ENCODE data around the gene GNAO1.

DNA sequence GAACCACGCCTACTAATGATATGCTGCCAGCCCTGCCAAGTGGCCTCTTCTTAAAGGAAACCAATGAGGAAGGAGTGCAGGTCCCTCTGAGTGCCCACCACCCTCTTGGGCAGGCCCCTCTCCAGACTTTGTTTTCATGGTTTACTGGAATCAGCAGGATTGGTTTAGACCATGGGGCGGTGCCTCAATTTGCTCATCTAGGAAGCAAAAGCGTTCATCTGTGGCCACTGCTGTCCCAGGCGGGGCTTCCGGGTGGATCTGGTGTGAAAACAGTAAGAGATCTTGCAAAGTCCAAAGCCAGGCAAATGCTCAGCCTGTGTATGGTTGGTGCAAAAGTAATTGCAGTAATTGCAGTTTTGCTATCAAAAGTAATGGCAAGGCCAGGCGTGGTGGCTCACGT, 162.7 kb downstream of the GNAO1 start:
- no peak for TF ChIP-seq EZH2 (IDR thresholded peaks at IDR 0.05; ENCODE audit: borderline replicate concordance, low read length)
- TF ChIP-seq, protein P1, sequence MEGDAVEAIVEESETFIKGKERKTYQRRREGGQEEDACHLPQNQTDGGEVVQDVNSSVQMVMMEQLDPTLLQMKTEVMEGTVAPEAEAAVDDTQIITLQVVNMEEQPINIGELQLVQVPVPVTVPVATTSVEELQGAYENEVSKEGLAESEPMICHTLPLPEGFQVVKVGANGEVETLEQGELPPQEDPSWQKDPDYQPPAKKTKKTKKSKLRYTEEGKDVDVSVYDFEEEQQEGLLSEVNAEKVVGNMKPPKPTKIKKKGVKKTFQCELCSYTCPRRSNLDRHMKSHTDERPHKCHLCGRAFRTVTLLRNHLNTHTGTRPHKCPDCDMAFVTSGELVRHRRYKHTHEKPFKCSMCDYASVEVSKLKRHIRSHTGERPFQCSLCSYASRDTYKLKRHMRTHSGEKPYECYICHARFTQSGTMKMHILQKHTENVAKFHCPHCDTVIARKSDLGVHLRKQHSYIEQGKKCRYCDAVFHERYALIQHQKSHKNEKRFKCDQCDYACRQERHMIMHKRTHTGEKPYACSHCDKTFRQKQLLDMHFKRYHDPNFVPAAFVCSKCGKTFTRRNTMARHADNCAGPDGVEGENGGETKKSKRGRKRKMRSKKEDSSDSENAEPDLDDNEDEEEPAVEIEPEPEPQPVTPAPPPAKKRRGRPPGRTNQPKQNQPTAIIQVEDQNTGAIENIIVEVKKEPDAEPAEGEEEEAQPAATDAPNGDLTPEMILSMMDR (conservative IDR thresholded peaks at IDR 0.05 in 1 of 2, IDR thresholded peaks at IDR 0.05 in 1 of 2; ENCODE audit: extremely low read depth in 1 of 2, insufficient read depth in 1 of 2, low read depth in 1 of 2, low read length in 2 of 2) = no peak
